Progenitor cell of endocrine pancreas (in vitro differentiated cells): ENCODE data around the gene TBC1D1. TPM values are rescaled to one million over a fixed set of nuclear protein-coding genes. Genes with fewer than 3 reads are reported as not detected.
"Not testable (repeated sequence)": the region's sequence is repeated elsewhere in the genome, so short reads cannot be mapped to it uniquely, and the experiment has no call there.

Experiments
- DNase-seq: peaks from one replicate; pipeline ENCODE4 v3.0.0; 2021; ENCODE audit warnings: low spot score; ENCODE audit not compliant: unreplicated experiment
- H3K27ac Mint-ChIP-seq: 2 replicates; pipeline ENCODE4 v1.8.0; 2021; ENCODE audit warnings: mild to moderate bottlenecking, moderate library complexity, mixed read lengths
- H3K27me3 Mint-ChIP-seq: 2 replicates; pipeline ENCODE4 v1.8.0; 2021; ENCODE audit warnings: mixed read lengths
- H3K36me3 Mint-ChIP-seq: 2 replicates; pipeline ENCODE4 v1.8.0; 2022; ENCODE audit warnings: mixed read lengths; ENCODE audit not compliant: insufficient read depth
- H3K4me1 Mint-ChIP-seq: 2 replicates; pipeline ENCODE4 v1.8.0; 2021; ENCODE audit warnings: low read depth, mixed read lengths
- H3K4me3 Mint-ChIP-seq: 2 replicates; pipeline ENCODE4 v1.8.0; 2021; ENCODE audit warnings: low read depth, mild to moderate bottlenecking, moderate library complexity, mixed read lengths
- H3K9me3 Mint-ChIP-seq: 2 replicates; pipeline ENCODE4 v1.8.0; 2021; ENCODE audit warnings: low read depth, mixed read lengths
- CTCF ChIP-seq: fragments of 200-600 bp; sonication (generic); IDR thresholded peaks from one replicate; pipeline ENCODE4 v1.5.0; 2021; ENCODE audit warnings: antibody characterized with exemption, mild to moderate bottlenecking; ENCODE audit not compliant: unreplicated experiment
- total RNA-seq: library from RNA; stranded (reverse); gene quantifications from 2 replicates; pipeline ENCODE4 v1.2.1, GENCODE V29; 2021

Gene TBC1D1
- total RNA-seq, 1 donor from 2014 or later: 138 TPM

GRCh38 chr4:38015886-38016515 is 125.1 kb downstream of the TBC1D1 start:
- Mint-ChIP-seq H3K9me3 (no peaks in the 10 kb centered on the region), H3K27ac (no peak overlapping the region), H3K4me1 (no peaks in the 10 kb centered on the region), H3K4me3 (no peak overlapping the region), H3K36me3 (peaks cover 19% of the 10 kb centered on the region), H3K27me3 (no peaks in the 10 kb centered on the region)
- DNase-seq: no peak
- no peak for TF ChIP-seq CTCF

DNA sequence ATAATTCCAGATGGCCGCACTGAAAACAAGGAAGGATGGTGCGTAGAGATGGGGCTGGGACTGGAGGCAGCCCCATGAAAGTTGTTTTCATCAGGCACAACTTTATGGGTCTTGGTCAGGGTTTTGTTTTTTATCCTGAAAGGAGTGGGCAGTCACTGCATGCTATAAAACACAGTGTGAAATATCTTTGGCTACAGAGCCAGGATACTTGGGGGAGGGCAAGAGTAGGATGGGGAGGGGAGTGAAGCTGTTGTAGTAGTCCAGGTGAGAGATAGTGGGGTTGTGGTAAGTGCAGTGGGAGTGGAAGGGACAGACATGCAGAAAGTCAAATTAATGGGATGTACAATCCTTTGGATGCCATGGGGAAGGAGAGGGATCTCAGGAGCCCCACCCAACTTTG is 125.8 kb downstream of the TBC1D1 start:
- Mint-ChIP-seq H3K4me1 (no peaks in the 10 kb centered on the region), H3K36me3 (peaks cover 23% of the 10 kb centered on the region), H3K9me3 (no peaks in the 10 kb centered on the region), H3K27me3 (no peaks in the 10 kb centered on the region), H3K4me3 (no peak overlapping the region), H3K27ac (no peak overlapping the region)
- TF ChIP-seq CTCF: no peak
- no peak for DNase-seq

DNA sequence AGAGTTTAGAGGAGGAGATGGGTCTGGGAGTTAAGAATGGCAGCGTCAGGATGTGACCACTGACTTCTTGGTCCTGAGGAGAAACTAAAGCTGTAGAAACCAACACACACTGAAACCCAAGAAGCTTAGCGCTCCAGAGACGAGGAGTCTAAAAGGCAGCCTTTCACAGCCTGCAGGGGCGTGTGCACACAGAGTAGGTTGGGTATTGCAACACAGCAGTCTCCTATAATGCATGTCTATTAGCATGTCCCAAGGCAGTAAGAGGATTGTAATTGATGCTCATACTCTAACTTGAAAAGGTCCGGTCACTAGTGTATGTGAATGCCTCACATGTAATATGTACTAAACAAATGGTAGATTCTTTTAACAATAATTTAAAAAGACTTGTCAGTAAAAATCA is 126.7 kb downstream of the TBC1D1 start:
- Mint-ChIP-seq H3K9me3 (no peaks in the 10 kb centered on the region), H3K27me3 (no peaks in the 10 kb centered on the region), H3K27ac (no peak overlapping the region), H3K4me1 (no peaks in the 10 kb centered on the region), H3K4me3 (no peak overlapping the region), H3K36me3 (peaks cover 32% of the 10 kb centered on the region)
- TF ChIP-seq CTCF: no peak
- no peak for DNase-seq

GRCh38 chr4:38020386-38020785 is 129.5 kb downstream of the TBC1D1 start:
- Mint-ChIP-seq H3K4me3 (no peak overlapping the region), H3K4me1 (peaks cover 18% of the 10 kb centered on the region), H3K9me3 (no peaks in the 10 kb centered on the region), H3K27ac (no peak overlapping the region), H3K36me3 (peaks cover 29% of the 10 kb centered on the region), H3K27me3 (no peaks in the 10 kb centered on the region)
- DNase-seq: no peak
- no peak for TF ChIP-seq CTCF

GRCh38 chr4:38020961-38021360 is 130.1 kb downstream of the TBC1D1 start:
- Mint-ChIP-seq H3K36me3 (peaks cover 28% of the 10 kb centered on the region), H3K4me1 (peaks cover 22% of the 10 kb centered on the region)
- not testable (repeated sequence) for H3K9me3 Mint-ChIP-seq, H3K27me3 Mint-ChIP-seq, H3K27ac Mint-ChIP-seq, H3K4me3 Mint-ChIP-seq, DNase-seq

GRCh38 chr4:38021751-38022150 is 130.9 kb downstream of the TBC1D1 start:
- no peak for TF ChIP-seq CTCF
- H3K27me3 Mint-ChIP-seq: no peaks in the 10 kb centered on the region
- H3K36me3 Mint-ChIP-seq: peaks cover 28% of the 10 kb centered on the region
- DNase-seq: no peak
- no peaks in the 10 kb centered on the region for H3K9me3 Mint-ChIP-seq
- H3K4me1 Mint-ChIP-seq: peaks cover 22% of the 10 kb centered on the region
- no peak overlapping the region for H3K4me3 Mint-ChIP-seq
- no peak overlapping the region for H3K27ac Mint-ChIP-seq
